ENCODE measurements around the gene NKAIN4. TPM values are rescaled to one million over a fixed set of nuclear protein-coding genes. Genes with fewer than 3 reads are reported as not detected.

NKAIN4 gene
- total RNA-seq, 1 donor from 2014 or later: 183 TPM

DNA sequence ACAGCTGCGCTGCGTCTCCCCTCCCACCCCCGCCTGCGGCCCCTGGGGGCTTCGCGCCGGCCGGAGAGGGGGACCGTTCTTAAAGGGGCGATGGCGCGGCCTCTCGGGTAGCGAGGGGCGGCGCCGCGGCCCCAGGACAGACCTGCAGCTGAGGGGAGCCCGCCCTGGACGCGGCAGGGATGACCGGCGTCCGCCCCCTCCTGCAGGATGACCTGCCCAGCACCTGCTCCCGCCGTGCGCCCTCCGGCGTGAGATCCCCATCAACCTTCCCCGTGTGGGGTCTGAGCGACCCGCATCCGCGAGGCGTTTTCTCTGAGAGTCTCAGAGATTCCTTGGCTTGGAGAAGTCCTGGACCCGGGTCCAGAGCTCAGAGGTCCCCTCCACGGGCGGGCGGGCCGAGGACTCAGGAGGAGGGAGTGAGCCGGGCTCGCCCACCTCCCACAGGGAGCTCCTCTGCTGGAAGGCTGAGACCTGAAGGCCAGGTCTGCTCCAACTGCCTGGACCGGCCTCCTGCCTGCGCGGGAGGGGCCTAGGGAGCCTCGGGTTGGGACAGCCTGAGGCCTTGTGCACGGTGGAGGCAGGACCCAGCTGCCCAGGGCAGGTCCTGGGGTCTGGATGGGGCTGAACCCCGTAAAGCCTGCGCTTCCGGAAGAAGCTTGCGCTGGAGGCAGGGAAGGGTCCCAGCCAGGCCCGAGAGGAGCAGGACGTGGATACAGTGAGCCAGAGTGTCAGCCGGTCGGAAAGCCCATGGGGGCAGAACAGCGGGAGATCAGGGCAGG lies 532 bp upstream of the NKAIN4 start:
- Mint-ChIP-seq H3K9me3 (ENCODE audit: unreplicated experiment) (peaks cover 16% of the 10 kb centered on the region), H3K27me3 (ENCODE audit: unreplicated experiment) (peaks cover 13% of the 10 kb centered on the region), H3K4me1 (ENCODE audit: low read depth, unreplicated experiment) (peaks cover 42% of the 10 kb centered on the region), H3K36me3 (ENCODE audit: unreplicated experiment) (peaks cover 11% of the 10 kb centered on the region), H3K4me3 (ENCODE audit: unreplicated experiment) (peak overlapping the region; percentile 72), H3K27ac (ENCODE audit: unreplicated experiment) (peak overlapping the region; percentile 90)
- TF ChIP-seq, protein P1, sequence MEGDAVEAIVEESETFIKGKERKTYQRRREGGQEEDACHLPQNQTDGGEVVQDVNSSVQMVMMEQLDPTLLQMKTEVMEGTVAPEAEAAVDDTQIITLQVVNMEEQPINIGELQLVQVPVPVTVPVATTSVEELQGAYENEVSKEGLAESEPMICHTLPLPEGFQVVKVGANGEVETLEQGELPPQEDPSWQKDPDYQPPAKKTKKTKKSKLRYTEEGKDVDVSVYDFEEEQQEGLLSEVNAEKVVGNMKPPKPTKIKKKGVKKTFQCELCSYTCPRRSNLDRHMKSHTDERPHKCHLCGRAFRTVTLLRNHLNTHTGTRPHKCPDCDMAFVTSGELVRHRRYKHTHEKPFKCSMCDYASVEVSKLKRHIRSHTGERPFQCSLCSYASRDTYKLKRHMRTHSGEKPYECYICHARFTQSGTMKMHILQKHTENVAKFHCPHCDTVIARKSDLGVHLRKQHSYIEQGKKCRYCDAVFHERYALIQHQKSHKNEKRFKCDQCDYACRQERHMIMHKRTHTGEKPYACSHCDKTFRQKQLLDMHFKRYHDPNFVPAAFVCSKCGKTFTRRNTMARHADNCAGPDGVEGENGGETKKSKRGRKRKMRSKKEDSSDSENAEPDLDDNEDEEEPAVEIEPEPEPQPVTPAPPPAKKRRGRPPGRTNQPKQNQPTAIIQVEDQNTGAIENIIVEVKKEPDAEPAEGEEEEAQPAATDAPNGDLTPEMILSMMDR (IDR thresholded peaks at IDR 0.05; ENCODE audit: partially characterized antibody, unreplicated experiment): peak; percentile 35
- peak; percentile 82 for DNase-seq

DNA sequence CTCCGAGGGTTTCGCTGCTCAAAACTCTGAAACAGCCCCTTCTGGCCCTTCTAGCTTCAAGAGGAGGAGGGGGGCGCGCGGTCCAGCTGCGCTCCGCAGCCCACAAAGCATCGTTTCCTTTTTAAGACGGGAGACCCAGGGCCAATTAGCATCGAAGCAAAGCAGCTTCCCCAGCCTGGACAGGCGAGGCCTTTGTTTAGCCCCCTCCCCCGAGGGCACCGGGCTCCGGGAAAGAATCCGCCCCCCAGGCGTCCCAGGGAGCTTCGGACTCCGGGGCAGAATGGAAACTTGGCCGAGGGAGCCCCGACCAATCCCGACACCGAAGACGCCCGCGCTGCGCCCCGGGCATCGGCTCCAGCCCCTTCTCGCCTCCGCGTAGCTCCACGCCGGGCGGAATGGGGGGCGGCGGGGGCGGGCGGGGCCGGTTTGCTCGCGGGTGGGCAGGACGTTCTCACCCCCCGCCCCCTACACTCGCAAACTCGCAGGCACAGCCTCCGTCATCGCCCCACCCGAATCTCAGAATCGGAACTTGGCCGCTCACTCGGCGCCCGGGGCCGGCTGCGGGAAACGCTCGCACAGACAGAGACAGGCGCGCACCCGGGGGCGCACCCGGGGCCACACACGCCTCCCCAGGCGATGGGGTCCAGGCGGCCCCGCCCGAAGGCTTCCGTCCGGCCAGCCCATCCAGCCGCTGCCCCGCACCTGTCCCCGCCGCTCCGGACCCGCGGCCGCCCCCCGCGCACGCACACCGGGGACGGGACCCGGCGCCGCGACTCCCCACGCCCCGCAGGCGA lies 628 bp downstream of the NKAIN4 start:
- peaks cover 13% of the 10 kb centered on the region for H3K27me3 Mint-ChIP-seq (ENCODE audit: unreplicated experiment)
- peak; percentile 86 for DNase-seq
- peak overlapping the region; percentile 94 for H3K4me3 Mint-ChIP-seq (ENCODE audit: unreplicated experiment)
- peaks cover 45% of the 10 kb centered on the region for H3K4me1 Mint-ChIP-seq (ENCODE audit: low read depth, unreplicated experiment)
- peaks cover 16% of the 10 kb centered on the region for H3K9me3 Mint-ChIP-seq (ENCODE audit: unreplicated experiment)
- peak overlapping the region; percentile 99 for H3K27ac Mint-ChIP-seq (ENCODE audit: unreplicated experiment)
- TF ChIP-seq, protein P1 (IDR thresholded peaks at IDR 0.05; ENCODE audit: partially characterized antibody, unreplicated experiment): no peak
- H3K36me3 Mint-ChIP-seq (ENCODE audit: unreplicated experiment): peaks cover 11% of the 10 kb centered on the region

DNA sequence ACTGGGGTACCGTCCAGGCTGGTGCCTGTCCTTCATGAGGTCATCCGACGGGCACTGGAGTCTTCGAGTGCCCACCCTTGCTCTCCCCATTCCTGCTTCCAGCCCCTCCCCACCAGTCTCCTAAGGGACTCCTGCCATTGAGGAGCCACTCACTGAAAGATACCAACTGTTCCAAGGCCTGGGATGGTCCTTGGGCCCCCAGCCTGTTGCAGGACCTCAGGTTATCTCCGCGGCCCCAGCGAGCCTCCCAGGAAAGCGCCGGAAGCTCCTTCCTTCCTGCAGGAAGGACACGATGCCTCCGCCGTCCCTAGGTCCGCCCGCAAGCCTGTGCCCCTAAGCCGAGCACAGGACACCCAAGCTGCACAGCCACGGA lies 1.2 kb downstream of the NKAIN4 start:
- TF ChIP-seq, protein P1 (IDR thresholded peaks at IDR 0.05; ENCODE audit: partially characterized antibody, unreplicated experiment): no peak
- H3K4me1 Mint-ChIP-seq (ENCODE audit: low read depth, unreplicated experiment): peaks cover 50% of the 10 kb centered on the region
- peaks cover 11% of the 10 kb centered on the region for H3K36me3 Mint-ChIP-seq (ENCODE audit: unreplicated experiment)
- H3K27ac Mint-ChIP-seq (ENCODE audit: unreplicated experiment): peak overlapping the region; percentile 99
- H3K4me3 Mint-ChIP-seq (ENCODE audit: unreplicated experiment): peak overlapping the region; percentile 94
- H3K9me3 Mint-ChIP-seq (ENCODE audit: unreplicated experiment): peaks cover 16% of the 10 kb centered on the region
- peaks cover 13% of the 10 kb centered on the region for H3K27me3 Mint-ChIP-seq (ENCODE audit: unreplicated experiment)
- DNase-seq: no peak

DNA sequence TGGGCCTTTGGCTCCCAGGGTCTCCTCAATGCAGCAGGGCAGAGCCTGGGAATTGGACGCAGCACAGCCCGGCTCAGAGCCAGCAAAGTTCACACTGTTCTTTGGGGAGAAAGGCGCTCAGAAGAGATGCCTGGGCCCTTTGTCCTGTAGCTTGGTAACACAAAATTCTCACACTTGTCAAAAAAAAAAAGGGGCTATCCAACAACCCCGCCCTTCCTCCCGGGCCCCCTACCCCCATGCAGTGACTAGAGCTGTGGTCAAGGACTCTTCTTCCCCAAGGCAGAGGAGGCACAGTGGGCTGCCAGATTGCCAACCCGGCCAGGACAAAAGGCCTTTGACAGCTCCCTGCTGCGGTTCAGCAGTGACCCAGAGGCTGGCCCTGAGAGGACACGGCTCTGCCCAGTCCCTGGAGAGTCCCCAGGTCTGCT lies 2.0 kb downstream of the NKAIN4 start:
- peaks cover 43% of the 10 kb centered on the region for H3K4me1 Mint-ChIP-seq (ENCODE audit: low read depth, unreplicated experiment)
- peak overlapping the region; percentile 94 for H3K4me3 Mint-ChIP-seq (ENCODE audit: unreplicated experiment)
- TF ChIP-seq, protein P1 (IDR thresholded peaks at IDR 0.05; ENCODE audit: partially characterized antibody, unreplicated experiment): no peak
- H3K36me3 Mint-ChIP-seq (ENCODE audit: unreplicated experiment): peaks cover 6% of the 10 kb centered on the region
- no peak for DNase-seq
- peak overlapping the region; percentile 99 for H3K27ac Mint-ChIP-seq (ENCODE audit: unreplicated experiment)
- peaks cover 15% of the 10 kb centered on the region for H3K9me3 Mint-ChIP-seq (ENCODE audit: unreplicated experiment)
- H3K27me3 Mint-ChIP-seq (ENCODE audit: unreplicated experiment): peaks cover 13% of the 10 kb centered on the region
